Measurements from ENCODE around the gene B3GNT8.
"Not testable (repeated sequence)": the region's sequence is repeated elsewhere in the genome, so short reads cannot be mapped to it uniquely, and the experiment has no call there.

Gene B3GNT8

DNA sequence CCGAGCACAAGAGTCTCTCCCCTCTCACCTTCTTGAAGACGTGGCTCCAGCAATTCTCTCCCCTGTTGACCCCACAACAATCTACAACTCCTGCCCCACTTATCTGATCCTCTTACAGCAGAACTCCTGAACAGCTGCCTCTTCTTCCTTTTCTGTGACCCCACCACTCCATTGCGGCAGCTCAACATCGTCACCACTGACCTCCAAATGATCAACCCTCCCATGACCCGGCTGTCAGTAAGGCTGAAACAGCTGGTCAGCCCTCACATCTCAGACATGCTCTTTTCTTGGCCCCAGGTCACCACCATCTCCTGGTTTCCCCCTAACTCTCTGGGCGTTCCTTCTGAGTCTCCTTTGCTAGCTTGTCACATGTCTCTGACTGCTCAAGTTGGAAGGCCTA lies 31.8 kb downstream of the B3GNT8 start:
- FAIRE-seq (no peak), DNase-seq (ENCODE audit: low spot score) (no peak)

GRCh38 chr19:41392775-41393174 lies 34.4 kb downstream of the B3GNT8 start:
- no peak for DNase-seq (ENCODE audit: low spot score)
- no peak for FAIRE-seq

DNA sequence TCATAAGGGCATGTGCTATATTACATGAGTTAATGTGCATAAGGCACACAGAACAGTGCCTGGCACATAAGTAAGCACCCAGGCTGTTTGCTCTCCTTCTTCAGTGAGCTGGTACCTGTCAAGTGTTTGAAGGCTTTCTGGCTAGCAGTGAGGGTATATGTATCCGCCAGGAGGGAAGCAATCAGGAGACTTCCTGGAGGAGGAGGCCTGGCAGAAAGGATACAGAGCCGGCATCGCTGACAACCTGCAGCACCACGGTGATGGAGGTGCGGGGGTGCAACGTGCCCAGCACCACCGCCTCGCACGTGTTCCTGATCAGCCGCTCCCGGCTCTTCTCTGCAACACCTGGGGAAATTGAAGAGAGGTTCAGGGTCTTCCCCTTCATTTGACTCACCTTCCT lies 35.6 kb downstream of the B3GNT8 start:
- no peak for FAIRE-seq

DNA sequence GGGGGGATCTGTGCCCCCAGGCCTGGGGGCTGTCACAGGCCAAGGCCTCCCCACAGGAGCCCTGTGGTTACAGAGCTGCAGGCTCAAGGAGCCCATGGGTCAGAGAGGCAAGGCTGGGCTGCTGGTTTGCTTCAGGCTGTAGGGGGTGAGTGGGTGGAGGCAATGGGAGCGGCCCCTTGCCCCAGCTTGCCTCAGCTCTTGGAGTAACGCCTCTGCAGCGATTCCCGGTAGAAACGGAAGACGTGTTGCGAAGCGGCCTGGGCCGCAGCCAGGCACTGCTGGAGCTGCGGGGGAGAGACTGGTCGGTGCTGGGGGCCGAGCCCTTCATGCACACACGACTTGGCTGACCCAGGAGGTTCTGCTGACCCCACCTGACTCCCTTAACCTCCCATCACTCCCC lies 40.7 kb downstream of the B3GNT8 start:
- FAIRE-seq: no peak
- DNase-seq (ENCODE audit: low spot score): no peak

More for the DNA sequence above, 35.6 kb downstream of the B3GNT8 start:
- DNase-seq (ENCODE audit: low spot score): no peak

DNA sequence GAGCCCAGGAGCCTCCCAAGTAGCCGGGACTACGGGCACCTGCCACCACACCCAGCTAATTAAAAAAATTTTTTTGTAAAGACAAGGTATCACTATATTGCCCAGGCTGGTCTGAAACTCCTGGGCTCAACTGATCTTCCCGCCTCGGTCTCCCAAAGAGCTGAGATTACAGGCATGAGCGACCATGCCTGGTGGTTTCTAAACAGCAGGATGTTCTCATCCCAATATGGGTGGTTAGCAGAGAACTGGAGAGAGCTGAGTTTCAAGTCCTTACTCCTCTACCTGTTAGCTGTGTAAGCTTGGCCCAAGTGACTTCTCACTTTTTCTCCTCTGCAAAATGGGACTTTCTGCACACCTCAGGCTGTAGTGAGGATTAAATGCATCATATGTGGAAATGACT lies 42.8 kb downstream of the B3GNT8 start:
- FAIRE-seq: peak; percentile 34
- DNase-seq (ENCODE audit: low spot score): peak; percentile 23

GRCh38 chr19:41381536-41381935 lies 45.6 kb downstream of the B3GNT8 start:
- DNase-seq (ENCODE audit: low spot score); FAIRE-seq: not testable (repeated sequence)

- no peak for FAIRE-seq
These were observed 49.0 kb downstream of the B3GNT8 start for GRCh38 chr19:41377977-41378709.

GRCh38 chr19:41376998-41377365 lies 50.2 kb downstream of the B3GNT8 start:
- FAIRE-seq: no peak
- DNase-seq (ENCODE audit: low spot score): no peak

More at GRCh38 chr19:41377977-41378709, 49.0 kb downstream of the B3GNT8 start:
- DNase-seq (ENCODE audit: low spot score): no peak

DNA sequence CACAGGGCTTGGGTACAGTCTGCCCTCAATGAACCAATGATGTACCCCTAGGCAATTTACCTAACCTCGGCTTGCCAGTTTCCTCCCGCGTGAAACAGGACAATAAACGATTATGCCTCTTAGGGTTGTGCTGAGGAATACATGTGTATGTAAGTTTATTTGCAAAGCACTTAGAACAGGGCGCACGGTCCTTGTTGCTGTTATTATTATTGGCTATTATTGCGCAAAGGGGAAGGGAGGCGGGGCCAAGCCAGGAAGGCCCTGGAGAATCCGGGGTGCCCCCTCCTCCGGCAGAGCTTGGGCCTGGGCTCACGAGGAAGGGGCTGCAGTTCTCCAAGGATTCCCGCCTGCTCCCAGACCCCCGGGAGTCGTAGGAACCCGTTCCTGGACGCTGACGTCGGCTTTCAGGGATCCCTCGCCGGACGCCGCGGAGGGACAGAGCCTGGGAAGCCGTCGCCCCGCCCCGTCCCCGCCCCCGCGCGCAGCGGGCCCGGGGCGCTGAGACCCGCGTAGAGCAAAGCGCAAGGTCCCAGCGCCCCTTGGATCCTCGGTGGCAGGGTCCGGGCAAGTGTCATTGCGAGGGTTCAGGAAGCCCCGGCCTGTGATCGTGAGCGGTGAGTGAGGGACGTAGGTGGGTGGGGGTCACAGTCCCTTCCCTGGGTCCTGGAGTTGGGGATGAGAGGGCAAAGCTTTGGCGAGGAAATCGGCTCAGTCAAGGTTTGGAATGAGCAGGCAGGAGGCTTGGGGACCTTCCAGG lies 50.8 kb downstream of the B3GNT8 start, which contains the start of gene TMEM91:
TMEM91 (plus strand) TSS at position 293 of the 757 bp plus-strand sequence. CDS start 1,777 bp downstream, outside the sequence.
- FAIRE-seq: no peak
- DNase-seq (ENCODE audit: low spot score): no peak

Data from RCC 7860 (cell line).